GM19324 (cell line): ENCODE results near the gene ELAPOR1.
"Not testable (repeated sequence)": the region's sequence is repeated elsewhere in the genome, so short reads cannot be mapped to it uniquely, and the experiment has no call there.

Experiments
- ATAC-seq: cut with Tn5 transposase; IDR thresholded peaks from one replicate; pipeline ENCODE4 v1.9.1; 2021; ENCODE audit warnings: mild to moderate bottlenecking, moderate library complexity; ENCODE audit not compliant: unreplicated experiment, low FRiP score

Gene ELAPOR1

GRCh38 chr1:109133815-109134214, 19.9 kb downstream of the ELAPOR1 start:
- ATAC-seq: no peak

GRCh38 chr1:109134423-109134822, 20.5 kb downstream of the ELAPOR1 start:
- ATAC-seq: no peak

GRCh38 chr1:109135940-109136339, 22.0 kb downstream of the ELAPOR1 start:
- ATAC-seq: no peak

- no peak for ATAC-seq
These were observed 22.9 kb downstream of the ELAPOR1 start for GRCh38 chr1:109136766-109137165.

GRCh38 chr1:109137958-109138357, 24.0 kb downstream of the ELAPOR1 start:
- no peak for ATAC-seq

- ATAC-seq: no peak
These were observed 24.4 kb downstream of the ELAPOR1 start for GRCh38 chr1:109138358-109138757.

GRCh38 chr1:109140392-109140791, 26.5 kb downstream of the ELAPOR1 start:
- no peak for ATAC-seq

GRCh38 chr1:109142260-109142659, 28.3 kb downstream of the ELAPOR1 start:
- ATAC-seq: no peak

GRCh38 chr1:109142725-109143124, 28.8 kb downstream of the ELAPOR1 start:
- not testable (repeated sequence) for ATAC-seq

- ATAC-seq: no peak
These were observed 35.2 kb downstream of the ELAPOR1 start for GRCh38 chr1:109148987-109149561.

GRCh38 chr1:109149874-109150601, 36.1 kb downstream of the ELAPOR1 start:
- no peak for ATAC-seq

- no peak for ATAC-seq
These were observed 37.5 kb downstream of the ELAPOR1 start for GRCh38 chr1:109151146-109151990.

GRCh38 chr1:109152196-109152595, 38.3 kb downstream of the ELAPOR1 start:
- ATAC-seq: no peak

- no peak for ATAC-seq
These were observed 43.0 kb downstream of the ELAPOR1 start for GRCh38 chr1:109156916-109157385.

- ATAC-seq: no peak
These were observed 44.5 kb downstream of the ELAPOR1 start for GRCh38 chr1:109158433-109158832.

- no peak for ATAC-seq
These were observed 45.4 kb downstream of the ELAPOR1 start for GRCh38 chr1:109159326-109159725.

- no peak for ATAC-seq
These were observed 46.3 kb downstream of the ELAPOR1 start for GRCh38 chr1:109160071-109160840.

GRCh38 chr1:109161858-109162606, 48.1 kb downstream of the ELAPOR1 start:
- ATAC-seq: peak; percentile 35

- no peak for ATAC-seq
These were observed 48.7 kb downstream of the ELAPOR1 start for GRCh38 chr1:109162626-109163025.

- no peak for ATAC-seq
These were observed 49.6 kb downstream of the ELAPOR1 start for GRCh38 chr1:109163551-109163950.
